BLaER1 (cell line): ENCODE measurements around the gene SOX8.

Experiments
- H3K27ac ChIP-seq: shearing (Covaris generic); formaldehyde crosslinking; 2 replicates; pipeline ENCODE4 v1.8.1; 2022
- H3K27me3 ChIP-seq: shearing (Covaris generic); formaldehyde crosslinking; 2 replicates; pipeline ENCODE4 v1.8.1; 2022
- H3K36me3 ChIP-seq: shearing (Covaris generic); formaldehyde crosslinking; 2 replicates; pipeline ENCODE4 v1.8.1; 2022
- H3K4me1 ChIP-seq: shearing (Covaris generic); formaldehyde crosslinking; 2 replicates; pipeline ENCODE4 v1.8.1; 2022
- H3K4me2 ChIP-seq: shearing (Covaris generic); formaldehyde crosslinking; 2 replicates; pipeline ENCODE4 v1.8.1; 2022
- H3K4me3 ChIP-seq: shearing (Covaris generic); formaldehyde crosslinking; 2 replicates; pipeline ENCODE4 v1.8.1; 2022
- H3K9ac ChIP-seq: shearing (Covaris generic); formaldehyde crosslinking; 2 replicates; pipeline ENCODE4 v1.8.1; 2022
- H3K9me3 ChIP-seq: shearing (Covaris generic); formaldehyde crosslinking; 2 replicates; pipeline ENCODE4 v1.8.1; 2022
- H4K20me1 ChIP-seq: shearing (Covaris generic); formaldehyde crosslinking; 2 replicates; pipeline ENCODE4 v1.8.1; 2022
- Cebpa-rat ChIP-seq: shearing (Covaris generic); IDR thresholded peaks from 2 replicates; pipeline ENCODE4 v1.8.1; 2022

Gene SOX8

DNA sequence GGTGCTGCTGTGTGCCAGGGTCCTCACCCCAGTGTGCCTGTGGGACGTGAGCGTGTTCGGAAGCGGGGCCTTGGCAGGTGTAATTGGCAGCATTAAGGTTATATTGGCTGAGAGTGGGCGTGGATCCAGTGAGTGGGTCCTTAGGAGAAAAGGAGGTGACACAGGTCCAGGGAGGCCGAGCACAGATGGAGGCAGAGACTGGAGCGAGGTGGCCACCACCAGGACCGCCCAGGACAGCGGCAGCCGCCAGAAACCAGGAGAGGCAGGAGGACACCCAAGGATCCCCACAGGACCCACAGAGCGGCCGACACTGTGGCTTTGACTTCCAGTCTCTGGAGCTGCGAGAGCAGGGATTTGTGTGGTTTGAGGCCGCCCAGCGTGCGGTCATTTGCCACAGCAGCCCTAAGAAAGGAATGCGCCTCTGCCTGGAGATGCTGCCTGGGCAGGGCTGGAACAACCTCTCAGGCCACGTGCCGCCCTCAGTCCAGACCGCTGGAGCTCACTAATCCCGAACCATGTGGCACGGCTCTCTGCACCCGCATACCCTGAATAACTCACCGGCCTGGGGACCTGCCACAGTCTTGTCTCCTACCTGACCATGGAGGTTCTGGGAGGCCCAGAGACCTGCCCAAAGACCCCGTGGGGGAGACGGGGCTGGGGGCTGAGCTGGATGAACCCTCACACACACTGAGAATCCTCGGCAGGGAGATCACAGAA is 45.4 kb downstream of the SOX8 start:
- no peak overlapping the region for H3K27ac ChIP-seq
- H3K27me3 ChIP-seq = peaks cover 99% of the 10 kb centered on the region
- H3K4me2 ChIP-seq = no peak overlapping the region
- H3K4me3 ChIP-seq = no peak overlapping the region
- H4K20me1 ChIP-seq = peaks cover 76% of the 10 kb centered on the region
- no peak for TF ChIP-seq Cebpa-rat
- peaks cover 32% of the 10 kb centered on the region for H3K4me1 ChIP-seq
- no peaks in the 10 kb centered on the region for H3K36me3 ChIP-seq
- no peaks in the 10 kb centered on the region for H3K9me3 ChIP-seq
- H3K9ac ChIP-seq = no peak overlapping the region

DNA sequence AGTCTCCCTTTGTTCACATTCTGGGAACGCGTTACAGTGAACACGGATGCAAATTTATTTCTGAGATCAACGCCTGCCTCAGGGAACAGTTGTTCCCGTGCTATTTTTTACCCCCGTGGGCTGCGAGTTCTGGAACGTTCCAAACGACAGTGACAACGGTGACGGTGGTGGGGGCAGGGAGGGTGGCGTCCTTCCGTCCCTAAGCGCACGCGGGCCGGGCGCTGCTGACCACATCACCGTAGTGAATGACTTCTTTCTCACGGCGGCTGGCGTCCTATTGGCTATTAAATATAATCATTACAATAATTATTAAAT is 45.9 kb downstream of the SOX8 start:
- no peak overlapping the region for H3K4me3 ChIP-seq
- H3K36me3 ChIP-seq = no peaks in the 10 kb centered on the region
- H3K27ac ChIP-seq = no peak overlapping the region
- no peak overlapping the region for H3K4me2 ChIP-seq
- H4K20me1 ChIP-seq = peaks cover 70% of the 10 kb centered on the region
- no peak for TF ChIP-seq Cebpa-rat
- H3K4me1 ChIP-seq = peaks cover 32% of the 10 kb centered on the region
- no peak overlapping the region for H3K9ac ChIP-seq
- H3K9me3 ChIP-seq = no peaks in the 10 kb centered on the region
- H3K27me3 ChIP-seq = peaks cover 99% of the 10 kb centered on the region

GRCh38 chr16:1028056-1028455 is 46.5 kb downstream of the SOX8 start:
- Histone ChIP-seq H3K27me3 (peaks cover 94% of the 10 kb centered on the region), H3K4me2 (no peak overlapping the region), H3K9ac (no peak overlapping the region), H3K27ac (no peak overlapping the region), H3K9me3 (peaks cover 4% of the 10 kb centered on the region; the same call in 1 of the 2 replicates), H3K36me3 (no peaks in the 10 kb centered on the region), H4K20me1 (peaks cover 68% of the 10 kb centered on the region), H3K4me1 (peaks cover 32% of the 10 kb centered on the region), H3K4me3 (no peak overlapping the region)
- no peak for TF ChIP-seq Cebpa-rat

DNA sequence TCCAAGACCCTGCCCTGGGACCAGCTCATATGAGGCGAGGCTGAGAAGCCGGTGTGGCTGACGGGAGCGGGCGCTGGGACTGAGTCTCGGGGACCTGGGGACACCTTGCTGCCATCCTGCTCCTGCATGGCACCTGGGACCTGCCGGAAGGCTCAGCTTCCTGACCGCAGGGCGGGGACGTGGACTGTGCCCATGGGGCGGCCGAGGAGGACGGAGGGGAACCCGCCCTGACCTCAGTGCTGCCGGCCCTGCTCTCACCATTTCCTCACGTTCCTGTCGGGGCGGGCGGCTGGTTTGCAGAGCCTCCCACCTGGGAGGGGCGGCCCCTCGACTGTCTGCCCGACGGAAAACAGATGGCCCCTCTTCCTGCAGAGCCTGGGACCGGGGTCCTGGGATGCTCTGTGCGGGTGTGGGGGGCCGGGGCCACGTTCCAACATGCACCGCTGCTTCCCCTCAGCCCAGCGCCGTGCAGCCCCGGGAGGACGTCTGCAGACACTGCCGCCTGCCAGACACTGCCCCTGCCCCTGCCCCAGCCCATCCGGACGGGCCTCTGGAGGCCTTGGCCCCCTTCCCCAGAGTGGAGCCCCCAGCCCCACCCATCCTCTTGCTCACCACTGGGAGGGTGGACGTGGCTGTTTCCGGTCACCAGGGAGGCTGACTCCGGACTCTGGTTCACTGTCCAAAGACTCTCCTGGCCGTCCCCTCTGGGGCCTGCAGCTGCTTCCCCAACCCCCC is 47.1 kb downstream of the SOX8 start:
- peaks cover 88% of the 10 kb centered on the region for H3K27me3 ChIP-seq
- H3K27ac ChIP-seq = no peak overlapping the region
- H3K9ac ChIP-seq = no peak overlapping the region
- H3K9me3 ChIP-seq = peaks cover 10% of the 10 kb centered on the region
- peaks cover 32% of the 10 kb centered on the region for H3K4me1 ChIP-seq
- H3K4me2 ChIP-seq = peak overlapping the region; percentile 69
- no peaks in the 10 kb centered on the region for H3K36me3 ChIP-seq
- TF ChIP-seq Cebpa-rat = no peak
- peaks cover 68% of the 10 kb centered on the region for H4K20me1 ChIP-seq
- H3K4me3 ChIP-seq = 0 out of 2 replicates have a peak overlapping the region, but pooled peaks have one; percentile 3

- H3K27me3 ChIP-seq = peaks cover 83% of the 10 kb centered on the region
These were observed 47.6 kb downstream of the SOX8 start for GRCh38 chr16:1029259-1029545.

DNA sequence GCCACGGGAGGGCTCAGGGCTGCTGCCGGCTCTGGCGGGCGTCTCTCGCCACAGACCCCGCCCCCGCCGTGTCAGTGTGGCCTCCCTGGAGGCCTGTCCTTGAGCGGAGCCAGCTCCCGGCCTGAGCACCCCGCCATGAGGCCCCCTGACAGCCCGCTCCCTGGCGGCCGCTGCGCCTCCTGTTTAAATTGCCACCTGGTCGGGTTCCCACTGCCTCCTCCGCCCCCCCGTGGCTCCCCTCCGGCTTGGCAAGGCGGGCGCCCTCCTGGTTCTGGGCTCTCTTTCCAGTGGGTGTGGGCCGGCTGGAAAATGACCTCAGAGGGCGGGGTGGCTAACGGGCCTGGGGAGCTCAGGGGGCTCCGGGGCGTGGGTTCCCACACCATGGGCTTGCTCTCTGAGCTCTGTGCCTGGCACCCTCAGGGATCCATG is 48.9 kb downstream of the SOX8 start:
- Histone ChIP-seq H3K9me3 (peaks cover 14% of the 10 kb centered on the region), H3K36me3 (no peaks in the 10 kb centered on the region), H3K4me1 (peaks cover 32% of the 10 kb centered on the region), H3K4me2 (peak overlapping the region; percentile 69), H3K9ac (no peak overlapping the region), H3K27me3 (peaks cover 79% of the 10 kb centered on the region), H3K4me3 (no peak overlapping the region), H3K27ac (no peak overlapping the region), H4K20me1 (peaks cover 64% of the 10 kb centered on the region)
- TF ChIP-seq Cebpa-rat = no peak

More at GRCh38 chr16:1029259-1029545, 47.6 kb downstream of the SOX8 start:
- Histone ChIP-seq H3K27ac (no peak overlapping the region), H3K9me3 (peaks cover 14% of the 10 kb centered on the region), H3K4me1 (peaks cover 32% of the 10 kb centered on the region), H3K36me3 (no peaks in the 10 kb centered on the region), H3K4me2 (peak overlapping the region; percentile 69), H3K4me3 (0 out of 2 replicates have a peak overlapping the region, but pooled peaks have one; percentile 3), H3K9ac (no peak overlapping the region), H4K20me1 (peaks cover 66% of the 10 kb centered on the region)
- no peak for TF ChIP-seq Cebpa-rat

- no peak overlapping the region for H3K9ac ChIP-seq
- no peak for TF ChIP-seq Cebpa-rat
- H3K27me3 ChIP-seq = peaks cover 79% of the 10 kb centered on the region
- peaks cover 40% of the 10 kb centered on the region for H3K4me1 ChIP-seq
- H3K36me3 ChIP-seq = no peaks in the 10 kb centered on the region
- H3K9me3 ChIP-seq = peaks cover 14% of the 10 kb centered on the region
- H3K27ac ChIP-seq = no peak overlapping the region
- H3K4me3 ChIP-seq = no peak overlapping the region
- H4K20me1 ChIP-seq = peaks cover 66% of the 10 kb centered on the region
- H3K4me2 ChIP-seq = no peak overlapping the region
These were observed 50.1 kb downstream of the SOX8 start for GRCh38 chr16:1031666-1032065.

GRCh38 chr16:1032607-1033006 is 51.0 kb downstream of the SOX8 start:
- Histone ChIP-seq H3K9me3 (peaks cover 14% of the 10 kb centered on the region), H3K4me2 (no peak overlapping the region), H3K4me1 (peaks cover 50% of the 10 kb centered on the region), H3K27me3 (peaks cover 77% of the 10 kb centered on the region), H3K27ac (no peak overlapping the region), H3K36me3 (no peaks in the 10 kb centered on the region), H4K20me1 (peaks cover 62% of the 10 kb centered on the region), H3K9ac (no peak overlapping the region), H3K4me3 (no peak overlapping the region)
- no peak for TF ChIP-seq Cebpa-rat

- no peak for TF ChIP-seq Cebpa-rat
- peaks cover 56% of the 10 kb centered on the region for H3K4me1 ChIP-seq
- H3K9me3 ChIP-seq = peaks cover 14% of the 10 kb centered on the region
- H3K4me2 ChIP-seq = no peak overlapping the region
- H3K36me3 ChIP-seq = no peaks in the 10 kb centered on the region
- peaks cover 62% of the 10 kb centered on the region for H4K20me1 ChIP-seq
- no peak overlapping the region for H3K27ac ChIP-seq
- no peak overlapping the region for H3K4me3 ChIP-seq
- H3K9ac ChIP-seq = no peak overlapping the region
- H3K27me3 ChIP-seq = peaks cover 77% of the 10 kb centered on the region
These were observed 51.6 kb downstream of the SOX8 start for GRCh38 chr16:1033128-1033679.
